Gastroesophageal sphincter (tissue), 4 donors: ENCODE results near the gene FAM240A. TPM values are rescaled to one million over a fixed set of nuclear protein-coding genes. Genes with fewer than 3 reads are reported as not detected.

Source experiments
- ATAC-seq: fragments of 150-250 bp; one replicate; pipeline ENCODE4 v1.9.1; 2016; ENCODE audit warnings: mild to moderate bottlenecking, moderate library complexity
- H3K27ac ChIP-seq, 4 donors: fragments of 200-600 bp; sonication (generic) in 3 of 4; 1 replicate in 3 of 4; 2 replicates in 1 of 4; pipeline ENCODE4 v1.5.1; 2016 to 2019
- H3K27me3 ChIP-seq: fragments of 200-600 bp; sonication (generic); one replicate; pipeline ENCODE4 v1.5.1; 2019
- H3K36me3 ChIP-seq, 2 donors: fragments of 200-600 bp; sonication (generic); one replicate each; pipeline ENCODE4 v1.5.1; 2019; ENCODE audit warnings: control low read depth in 1 of 2
- H3K4me1 ChIP-seq, 3 donors: fragments of 200-600 bp; sonication (generic); 1 replicate in 2 of 3; 2 replicates in 1 of 3; pipeline ENCODE4 v1.5.1; 2016 to 2019; ENCODE audit warnings: control low read depth in 2 of 3
- H3K4me3 ChIP-seq, 2 donors: fragments of 200-600 bp; sonication (generic); one replicate each; pipeline ENCODE4 v1.5.1; 2019; ENCODE audit warnings: mild to moderate bottlenecking in 1 of 2, moderate library complexity in 1 of 2
- H3K9me3 ChIP-seq, 3 donors: fragments of 200-600 bp; sonication (generic); one replicate each; pipeline ENCODE4 v1.5.1; 2017 to 2019; ENCODE audit warnings: control low read depth in 2 of 3
- EP300 ChIP-seq: sonication (generic); formaldehyde crosslinking; IDR thresholded peaks from one replicate; pipeline ENCODE4 v1.6.1; 2017; ENCODE audit warnings: antibody characterized with exemption, mild to moderate bottlenecking
- POLR2A ChIP-seq, 2 donors: fragments of 450-650 bp; IDR thresholded peaks; one replicate each; pipeline ENCODE4 v1.6.1; 2017; ENCODE audit warnings: antibody characterized with exemption in 2 of 2, mild to moderate bottlenecking in 2 of 2, moderate library complexity in 1 of 2
- POLR2AphosphoS5 ChIP-seq: sonication (generic); formaldehyde crosslinking; IDR thresholded peaks from one replicate; pipeline ENCODE4 v1.6.1; 2017; ENCODE audit warnings: antibody characterized with exemption
- WGBS, 2 donors: methylation state at CpG; one replicate each; pipeline ENCODE4 v1.1.5; 2018; ENCODE audit warnings: low coverage in 1 of 2; 5-methylcytosine and 5-hydroxymethylcytosine counted together
- small RNA-seq, 4 donors: library from RNA; depleted of rRNA; stranded (forward); fragments of <200 nt; gene quantifications; one replicate each; pipeline ENCODE3, GENCODE V24; 2016
- total RNA-seq, 4 donors: library from RNA; depleted of rRNA; stranded (reverse); fragments of >200 nt; gene quantifications; one replicate each; pipeline ENCODE4 v1.1.0, GENCODE V29; 2016
- TF ChIP-seq, protein P1 (sequence below), 4 experiments: fragments of 200-600 bp in 2 of 4; fragments of 450-650 bp in 2 of 4; sonication (generic) in 1 of 4; IDR thresholded peaks; one replicate each; pipeline ENCODE4 v1.5.1; 2017 to 2019; ENCODE audit warnings: antibody characterized with exemption in 4 of 4, mild to moderate bottlenecking in 2 of 4, moderate library complexity in 2 of 4

Gene FAM240A
- total RNA-seq, 4 donors from 2014 or later, result not detected

DNA sequence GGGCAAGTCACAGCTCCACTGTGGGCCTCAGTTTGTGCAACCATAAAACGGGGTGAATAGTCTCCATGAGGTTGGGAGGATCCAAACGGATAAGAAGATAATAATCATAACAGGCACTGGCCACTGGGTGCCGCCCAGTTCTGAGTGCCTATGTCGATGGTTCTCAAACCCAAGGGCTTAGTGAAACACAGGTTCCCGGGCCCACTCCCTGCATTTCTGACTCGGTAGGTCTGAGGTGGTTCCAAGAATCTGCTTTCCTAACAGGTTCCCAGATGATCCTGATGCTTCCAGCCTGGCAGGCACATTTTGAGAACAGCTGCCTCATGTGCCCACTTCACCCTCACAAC lies 60.0 kb downstream of the FAM240A start:
- TF ChIP-seq, protein P1, sequence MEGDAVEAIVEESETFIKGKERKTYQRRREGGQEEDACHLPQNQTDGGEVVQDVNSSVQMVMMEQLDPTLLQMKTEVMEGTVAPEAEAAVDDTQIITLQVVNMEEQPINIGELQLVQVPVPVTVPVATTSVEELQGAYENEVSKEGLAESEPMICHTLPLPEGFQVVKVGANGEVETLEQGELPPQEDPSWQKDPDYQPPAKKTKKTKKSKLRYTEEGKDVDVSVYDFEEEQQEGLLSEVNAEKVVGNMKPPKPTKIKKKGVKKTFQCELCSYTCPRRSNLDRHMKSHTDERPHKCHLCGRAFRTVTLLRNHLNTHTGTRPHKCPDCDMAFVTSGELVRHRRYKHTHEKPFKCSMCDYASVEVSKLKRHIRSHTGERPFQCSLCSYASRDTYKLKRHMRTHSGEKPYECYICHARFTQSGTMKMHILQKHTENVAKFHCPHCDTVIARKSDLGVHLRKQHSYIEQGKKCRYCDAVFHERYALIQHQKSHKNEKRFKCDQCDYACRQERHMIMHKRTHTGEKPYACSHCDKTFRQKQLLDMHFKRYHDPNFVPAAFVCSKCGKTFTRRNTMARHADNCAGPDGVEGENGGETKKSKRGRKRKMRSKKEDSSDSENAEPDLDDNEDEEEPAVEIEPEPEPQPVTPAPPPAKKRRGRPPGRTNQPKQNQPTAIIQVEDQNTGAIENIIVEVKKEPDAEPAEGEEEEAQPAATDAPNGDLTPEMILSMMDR (IDR thresholded peaks at IDR 0.05), result no peak
- TF ChIP-seq EP300 (no peak), POLR2AphosphoS5 (no peak), POLR2A (IDR thresholded peaks at IDR 0.05) (no peak)
- no peaks in the 10 kb centered on the region for H3K27me3 ChIP-seq
- no peaks in the 10 kb centered on the region for H3K4me1 ChIP-seq
- WGBS, 2 donors, result 100% methylated on average over 3 of the region's 6 CpGs; no CpG with 5 or more reads in 1 of the 2 donors
- H3K27ac ChIP-seq, result no peak overlapping the region
- H3K36me3 ChIP-seq, result peaks cover 0 to 38% of the 10 kb centered on the region in 2 donors
- no peak for ATAC-seq
- H3K4me3 ChIP-seq, result no peak overlapping the region
- no peaks in the 10 kb centered on the region for H3K9me3 ChIP-seq

DNA sequence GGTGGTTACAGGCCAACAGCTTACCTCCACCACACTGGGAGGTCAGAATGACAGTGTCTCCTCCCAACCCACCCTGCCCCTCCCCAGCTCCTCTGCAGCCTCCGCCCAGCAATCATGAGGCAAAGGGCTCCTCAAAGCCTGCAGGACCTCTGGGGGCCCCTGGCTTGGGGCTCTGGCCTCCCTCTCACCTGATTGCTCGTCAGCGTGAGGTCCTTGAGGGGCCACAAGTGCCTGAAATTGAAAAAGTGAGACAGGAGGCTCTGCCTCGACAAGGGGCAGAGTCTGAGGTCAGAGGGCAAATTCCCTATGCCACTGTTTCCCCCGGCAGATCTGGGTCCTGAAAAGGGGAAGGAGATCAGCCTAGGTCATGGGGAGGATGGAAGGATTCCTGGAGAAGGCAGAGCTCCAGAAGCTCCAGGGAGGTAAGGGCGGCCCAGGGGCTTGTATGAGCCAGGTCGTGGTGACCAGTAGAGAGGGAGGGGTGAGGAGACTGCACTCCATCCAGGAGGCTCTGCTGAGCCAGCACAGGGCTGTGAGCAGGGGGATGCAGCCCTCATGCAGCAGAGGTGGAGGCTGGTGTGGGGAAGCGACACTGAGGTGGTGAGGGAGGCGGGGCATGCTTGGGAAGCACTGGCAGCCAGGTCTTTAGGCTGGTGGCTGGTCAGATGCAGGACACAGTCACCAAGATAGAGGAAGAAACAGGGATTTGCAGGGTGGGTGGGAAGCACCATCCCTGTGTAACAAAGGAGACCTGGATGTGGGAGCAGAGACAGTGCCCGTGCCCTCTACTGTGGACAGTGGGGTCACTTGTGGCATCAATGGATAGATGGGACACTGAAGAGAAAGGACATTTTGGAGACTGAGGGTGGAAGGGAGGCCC lies 61.1 kb downstream of the FAM240A start:
- ATAC-seq, result no peak
- Histone ChIP-seq H3K27ac (no peak overlapping the region), H3K27me3 (no peaks in the 10 kb centered on the region), H3K4me3 (no peak overlapping the region), H3K9me3 (no peaks in the 10 kb centered on the region), H3K36me3 (peaks cover 0 to 38% of the 10 kb centered on the region in 2 donors), H3K4me1 (no peaks in the 10 kb centered on the region)
- 81 to 83% methylated on average over 6 to 7 of the region's 10 CpGs for WGBS, 2 donors
- no peak for TF ChIP-seq POLR2AphosphoS5
- TF ChIP-seq POLR2A (IDR thresholded peaks at IDR 0.05), result no peak
- TF ChIP-seq EP300, result no peak
- TF ChIP-seq, protein P1 (IDR thresholded peaks at IDR 0.05), result no peak

DNA sequence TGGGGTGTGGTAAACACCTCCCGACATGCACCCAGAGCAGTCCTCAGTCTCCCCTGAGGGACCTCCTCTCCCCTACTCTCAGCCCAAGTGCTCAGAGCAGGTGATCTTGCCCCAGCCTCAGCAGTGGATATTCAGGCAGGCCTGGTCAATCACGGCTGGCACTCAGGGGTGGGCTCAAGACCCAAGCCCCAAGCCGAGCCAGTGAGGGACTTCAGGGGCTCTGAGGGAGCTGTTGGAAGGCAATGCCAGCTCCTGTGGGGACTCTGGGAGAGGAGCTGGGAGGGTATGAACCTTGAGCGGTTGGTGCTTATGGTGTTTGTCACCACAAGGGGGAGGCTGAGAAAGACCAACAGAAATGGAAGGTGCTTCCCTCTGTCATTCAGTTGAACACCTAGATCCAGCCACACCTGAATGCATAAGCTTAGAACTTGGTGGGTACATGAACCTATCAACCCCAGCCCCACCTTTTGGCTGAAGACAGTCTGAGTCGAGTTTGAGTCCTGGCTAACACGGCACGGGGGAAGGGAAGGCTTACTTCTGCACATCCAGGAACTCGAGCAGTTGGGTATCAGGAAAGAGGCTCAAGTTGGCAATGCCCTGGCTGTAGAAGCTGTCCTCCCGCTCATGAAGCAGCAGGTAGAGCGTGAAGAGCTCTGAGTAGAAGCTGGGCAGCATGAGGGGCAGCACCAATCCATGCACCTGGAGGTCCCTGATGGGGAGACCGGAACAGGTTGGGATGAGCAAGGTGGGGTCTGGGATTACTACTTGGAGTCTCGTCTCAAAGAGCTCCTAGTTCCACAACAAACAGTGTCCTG lies 61.9 kb downstream of the FAM240A start:
- 95 to 96% methylated on average over 4 to 7 of the region's 12 CpGs for WGBS, 2 donors

DNA sequence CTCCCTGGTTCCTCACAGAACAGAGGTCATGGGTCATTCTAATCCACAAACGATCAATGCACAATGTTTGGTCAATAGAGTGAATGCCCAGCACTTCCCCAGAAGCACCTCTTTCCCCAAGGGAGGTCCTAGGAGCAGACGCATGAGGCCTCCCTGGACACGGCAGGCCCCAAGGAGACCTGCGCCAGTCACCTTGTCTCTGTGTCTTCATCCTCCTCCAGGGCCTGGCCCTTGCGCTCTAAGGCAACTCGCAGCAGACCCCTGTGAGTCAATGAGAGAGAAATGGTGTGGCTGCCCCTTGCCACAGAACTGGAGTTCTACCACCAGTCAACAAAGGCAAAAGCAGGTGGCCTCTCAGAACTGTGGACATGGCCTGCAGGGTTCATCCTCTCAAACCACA lies 63.1 kb downstream of the FAM240A start:
- Histone ChIP-seq H3K36me3 (peaks cover 0 to 46% of the 10 kb centered on the region in 2 donors), H3K27ac (no peak overlapping the region), H3K4me1 (no peaks in the 10 kb centered on the region), H3K9me3 (no peaks in the 10 kb centered on the region), H3K27me3 (no peaks in the 10 kb centered on the region), H3K4me3 (no peak overlapping the region)
- WGBS, 2 donors, result 100% methylated on average over 2 of the region's 6 CpGs; no CpG with 5 or more reads in 1 of the 2 donors
- no peak for ATAC-seq
- TF ChIP-seq EP300 (no peak), POLR2AphosphoS5 (no peak), POLR2A (IDR thresholded peaks at IDR 0.05) (no peak)
- TF ChIP-seq, protein P1 (IDR thresholded peaks at IDR 0.05), result no peak

More for the DNA sequence above, 61.9 kb downstream of the FAM240A start:
- Histone ChIP-seq H3K27ac (no peak overlapping the region), H3K4me1 (no peaks in the 10 kb centered on the region), H3K9me3 (no peaks in the 10 kb centered on the region), H3K4me3 (no peak overlapping the region), H3K36me3 (peaks cover 0 to 38% of the 10 kb centered on the region in 2 donors), H3K27me3 (no peaks in the 10 kb centered on the region)
- ATAC-seq, result no peak
- no peak for TF ChIP-seq POLR2A (IDR thresholded peaks at IDR 0.05)
- TF ChIP-seq POLR2AphosphoS5, result no peak
- TF ChIP-seq EP300, result no peak
- TF ChIP-seq, protein P1 (IDR thresholded peaks at IDR 0.05), result no peak

Small RNA genes lying within 50 kb of the gene (small RNA-seq; reads per million reads assigned to genes)
- 0 reads per million in 4 donors for gene RF00591

Other genes starting within 250 kb of the FAM240A start
- gene CCR5, start 241.6 kb upstream of the FAM240A start, total RNA-seq, result 1 to 10 TPM in 1 of 4 donors, under 1 TPM in 3; 0.23 to 1.8 (median 0.44) TPM
- gene CCRL2, start 205.3 kb upstream of the FAM240A start, total RNA-seq, result 10 to 100 TPM in 1 of 4 donors, 1 to 10 TPM in 1, under 1 TPM in 2; 0.89 to 15.8 (median 1.9) TPM
- gene LTF, start 147.6 kb upstream of the FAM240A start, total RNA-seq, result 100 to 1,000 TPM in 1 of 4 donors, 1 to 10 TPM in 3; 1.2 to 198 (median 1.4) TPM
- not detected for gene RTP3, start 114.5 kb upstream of the FAM240A start, total RNA-seq
- gene LRRC2, start 46.2 kb upstream of the FAM240A start, total RNA-seq, result 1 to 10 TPM in 2 of 4 donors, under 1 TPM in 1, not detected in 1; 0.62 to 2.0 (median 1.1) TPM
- 10 to 100 TPM in 1 of 4 donors, 1 to 10 TPM in 3; 4.8 to 10.4 (median 9.6) TPM for gene ALS2CL, start 81.2 kb downstream of the FAM240A start, total RNA-seq
- 1 to 10 TPM in 1 of 4 donors, under 1 TPM in 2, not detected in 1; 0.15 to 1.4 (median 0.69) TPM for gene TMIE, start 88.9 kb downstream of the FAM240A start, total RNA-seq
- under 1 TPM in 2 of 4 donors, not detected in 2; 0.31 to 0.54 TPM for gene PRSS50, start 105.3 kb downstream of the FAM240A start, total RNA-seq